K562 (cell line): ENCODE results near the gene CHST1.

Experiments used
- JUND ChIP-seq, 2 experiments: IDR thresholded peaks; 2 replicates in 1 of 2; 3 replicates in 1 of 2; pipeline ENCODE4 v1.6.1; 2011; ENCODE audit warnings: borderline replicate concordance in 2 of 2, low read depth in 2 of 2, low read length in 2 of 2, improper control_type of control experiment in 1 of 2, missing biosample characterization in 1 of 2, missing genetic modification characterization in 1 of 2, missing genetic modification reagents in 1 of 2
- SMC3 ChIP-seq: conservative IDR thresholded peaks from 2 replicates; pipeline ENCODE4 v1.6.1; 2011; ENCODE audit warnings: low read depth, low read length, improper control_type of control experiment; ENCODE audit not compliant: insufficient read depth
- TF ChIP-seq, protein P1 (sequence below), 3 experiments: IDR thresholded peaks in 2 of 3; conservative IDR thresholded peaks in 1 of 3; 2 replicates each; pipeline ENCODE4 v1.5.1; 2011 to 2012; ENCODE audit warnings: low read length in 3 of 3, mild to moderate bottlenecking in 3 of 3, control low read depth in 2 of 3, improper control_type of control experiment in 1 of 3, inconsistent platforms in 1 of 3, low read depth in 1 of 3, mixed read lengths in 1 of 3, moderate library complexity in 1 of 3; ENCODE audit not compliant: insufficient read depth in 2 of 3

DNA sequence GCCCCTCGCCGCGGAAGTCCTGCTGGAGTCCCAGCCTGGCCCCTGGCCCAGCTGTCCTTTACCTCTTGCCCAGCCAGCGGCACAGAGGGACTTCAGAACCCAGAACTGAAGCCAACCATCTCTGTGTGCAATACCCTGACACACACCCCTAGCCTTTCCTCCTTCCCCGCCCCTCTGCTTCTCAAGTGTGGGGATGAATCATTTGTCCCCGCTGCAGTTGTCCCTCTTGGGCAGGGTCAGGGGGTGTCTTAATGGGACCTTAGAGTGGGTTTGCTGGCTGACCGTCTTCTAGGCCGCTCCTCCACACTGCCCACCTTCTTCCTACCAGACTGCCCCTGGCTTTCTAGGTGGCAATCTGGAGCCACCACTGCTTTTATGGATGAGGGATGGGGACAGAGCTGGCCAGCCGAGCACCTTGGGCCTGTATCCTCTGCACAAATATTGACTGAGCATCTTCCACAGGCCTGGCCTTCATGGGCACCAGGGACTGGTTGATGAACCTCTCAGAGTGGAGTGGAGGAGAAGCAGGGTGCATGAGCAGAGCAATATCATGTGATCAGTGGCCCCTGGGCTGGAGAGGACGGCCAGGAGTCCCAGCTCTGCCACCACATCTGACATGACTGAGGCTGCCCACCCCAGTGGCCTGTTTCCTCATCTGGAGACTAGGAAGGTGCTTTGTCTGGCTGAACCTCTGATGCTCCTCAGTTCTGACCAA lies 668 bp upstream of the CHST1 start:
- TF ChIP-seq, protein P1, sequence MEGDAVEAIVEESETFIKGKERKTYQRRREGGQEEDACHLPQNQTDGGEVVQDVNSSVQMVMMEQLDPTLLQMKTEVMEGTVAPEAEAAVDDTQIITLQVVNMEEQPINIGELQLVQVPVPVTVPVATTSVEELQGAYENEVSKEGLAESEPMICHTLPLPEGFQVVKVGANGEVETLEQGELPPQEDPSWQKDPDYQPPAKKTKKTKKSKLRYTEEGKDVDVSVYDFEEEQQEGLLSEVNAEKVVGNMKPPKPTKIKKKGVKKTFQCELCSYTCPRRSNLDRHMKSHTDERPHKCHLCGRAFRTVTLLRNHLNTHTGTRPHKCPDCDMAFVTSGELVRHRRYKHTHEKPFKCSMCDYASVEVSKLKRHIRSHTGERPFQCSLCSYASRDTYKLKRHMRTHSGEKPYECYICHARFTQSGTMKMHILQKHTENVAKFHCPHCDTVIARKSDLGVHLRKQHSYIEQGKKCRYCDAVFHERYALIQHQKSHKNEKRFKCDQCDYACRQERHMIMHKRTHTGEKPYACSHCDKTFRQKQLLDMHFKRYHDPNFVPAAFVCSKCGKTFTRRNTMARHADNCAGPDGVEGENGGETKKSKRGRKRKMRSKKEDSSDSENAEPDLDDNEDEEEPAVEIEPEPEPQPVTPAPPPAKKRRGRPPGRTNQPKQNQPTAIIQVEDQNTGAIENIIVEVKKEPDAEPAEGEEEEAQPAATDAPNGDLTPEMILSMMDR (IDR thresholded peaks at IDR 0.05 in 2 of 3, conservative IDR thresholded peaks at IDR 0.05 in 1 of 3; ENCODE audit: insufficient read depth in 2 of 3, low read depth in 1 of 3, low read length in 3 of 3): no peak
- TF ChIP-seq SMC3 (no peak), JUND (IDR thresholded peaks at IDR 0.05; ENCODE audit: borderline replicate concordance, low read depth, low read length) (no peak), JUND (tag; IDR thresholded peaks at IDR 0.05; ENCODE audit: borderline replicate concordance, low read depth, low read length) (no peak)
